ENCODE results near the gene SPATA25. TPM values are rescaled to one million over a fixed set of nuclear protein-coding genes. Genes with fewer than 3 reads are reported as not detected.
"Not testable (repeated sequence)": the region's sequence is repeated elsewhere in the genome, so short reads cannot be mapped to it uniquely, and the experiment has no call there.

Gene SPATA25
- total and polyA plus RNA-seq, 4 donors = 0.43 to 7.6 (median 1.2) TPM

GRCh38 chr20:45933266-45934045 lies 46.0 kb upstream of the SPATA25 start:
- Histone ChIP-seq H3K36me3 (ENCODE audit: control insufficient read depth in 4 of 4, insufficient read depth in 3 of 4, low read depth in 1 of 4, low read length in 3 of 4) (peaks cover 0 to 13% (median 11%) of the 10 kb centered on the region in 4 donors), H3K27me3 (ENCODE audit: control insufficient read depth in 4 of 4, insufficient read depth in 4 of 4, low read length in 3 of 4) (no peaks in the 10 kb centered on the region), H3K27ac (ENCODE audit: low read depth in 1 of 2, low read length in 2 of 2) (peak overlapping the region; percentile 93 to 98), H3K4me1 (ENCODE audit: control insufficient read depth in 4 of 4, insufficient read depth in 4 of 4, low read length in 3 of 4) (peaks cover 7 to 27% (median 18%) of the 10 kb centered on the region in 4 donors), H3K4me3 (ENCODE audit: low read depth in 1 of 3, low read length in 3 of 3) (peak overlapping the region; percentile 58 to 71 (median 65)), H3K9me3 (ENCODE audit: control insufficient read depth in 4 of 4, low read length in 3 of 4) (no peaks in the 10 kb centered on the region), H3K9ac (ENCODE audit: low read depth in 1 of 2, low read length in 2 of 2) (peak overlapping the region; percentile 5 to 69)
- DNase-seq (ENCODE audit: low spot score) = peak; percentile 70
- TF ChIP-seq RXRA (IDR thresholded peaks at IDR 0.05) = no peak
- TF ChIP-seq TAF1 (conservative IDR thresholded peaks at IDR 0.05) = peak; percentile 42
- peak; percentile 25 for TF ChIP-seq CTCF (IDR thresholded peaks at IDR 0.05; ENCODE audit: low read depth, low read length, missing input control)
- peak; percentile 66 to 72 for TF ChIP-seq RAD21 (IDR thresholded peaks at IDR 0.05)
- 26% methylated on average over 22 of the region's 22 CpGs for WGBS

DNA sequence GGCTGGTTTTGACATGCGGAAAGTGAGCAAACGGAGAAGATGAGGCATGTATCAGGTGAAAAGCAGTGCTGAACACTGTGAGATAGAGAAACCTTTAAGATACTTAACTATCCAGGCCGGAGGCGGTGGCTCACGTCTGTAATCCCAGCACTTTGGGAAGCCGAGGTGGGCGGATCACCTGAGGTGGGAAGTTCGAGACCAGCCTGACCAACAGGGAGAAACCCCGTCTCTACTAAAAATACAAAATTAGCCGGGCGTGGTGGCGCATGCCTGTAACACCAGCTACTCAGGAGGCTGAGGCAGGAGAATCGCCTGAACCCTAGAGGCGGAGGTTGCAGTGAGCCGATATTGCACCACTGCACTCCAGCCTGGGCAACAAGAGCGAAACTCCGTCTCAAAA lies 44.3 kb upstream of the SPATA25 start:
- 85% methylated on average over 17 of the region's 17 CpGs for WGBS
- not testable (repeated sequence) for H3K27me3 ChIP-seq (ENCODE audit: control insufficient read depth in 4 of 4, insufficient read depth in 4 of 4, low read length in 3 of 4); H3K9me3 ChIP-seq (ENCODE audit: control insufficient read depth in 4 of 4, low read length in 3 of 4); H3K36me3 ChIP-seq (ENCODE audit: control insufficient read depth in 4 of 4, insufficient read depth in 3 of 4, low read depth in 1 of 4, low read length in 3 of 4); DNase-seq (ENCODE audit: low spot score); H3K4me3 ChIP-seq (ENCODE audit: low read depth in 1 of 3, low read length in 3 of 3); H3K9ac ChIP-seq (ENCODE audit: low read depth in 1 of 2, low read length in 2 of 2); H3K27ac ChIP-seq (ENCODE audit: low read depth in 1 of 2, low read length in 2 of 2)
- peaks cover 7 to 39% (median 24%) of the 10 kb centered on the region in 4 donors for H3K4me1 ChIP-seq (ENCODE audit: control insufficient read depth in 4 of 4, insufficient read depth in 4 of 4, low read length in 3 of 4)

GRCh38 chr20:45927071-45927878 lies 39.9 kb upstream of the SPATA25 start:
- H3K9me3 ChIP-seq (ENCODE audit: control insufficient read depth in 4 of 4, low read length in 3 of 4) = no peaks in the 10 kb centered on the region
- H3K4me1 ChIP-seq (ENCODE audit: control insufficient read depth in 4 of 4, insufficient read depth in 4 of 4, low read length in 3 of 4) = peaks cover 4 to 25% (median 17%) of the 10 kb centered on the region in 4 donors
- H3K27me3 ChIP-seq (ENCODE audit: control insufficient read depth in 4 of 4, insufficient read depth in 4 of 4, low read length in 3 of 4) = no peaks in the 10 kb centered on the region
- WGBS = 45% methylated on average over 14 of the region's 14 CpGs
- H3K4me3 ChIP-seq (ENCODE audit: low read depth in 1 of 3, low read length in 3 of 3) = no peak overlapping the region
- TF ChIP-seq, protein P1, sequence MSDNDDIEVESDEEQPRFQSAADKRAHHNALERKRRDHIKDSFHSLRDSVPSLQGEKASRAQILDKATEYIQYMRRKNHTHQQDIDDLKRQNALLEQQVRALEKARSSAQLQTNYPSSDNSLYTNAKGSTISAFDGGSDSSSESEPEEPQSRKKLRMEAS (IDR thresholded peaks at IDR 0.05) = no peak
- TF ChIP-seq NR2F2 (IDR thresholded peaks at IDR 0.05) = no peak
- peak; percentile 43 to 57 for TF ChIP-seq HNF4A (conservative IDR thresholded peaks at IDR 0.05)
- TF ChIP-seq RXRA (IDR thresholded peaks at IDR 0.05) = peak; percentile 42 to 75
- TF ChIP-seq SP1 (IDR thresholded peaks at IDR 0.05) = peak; percentile 47
- no peak overlapping the region for H3K9ac ChIP-seq (ENCODE audit: low read depth in 1 of 2, low read length in 2 of 2)
- DNase-seq (ENCODE audit: low spot score) = no peak
- H3K27ac ChIP-seq (ENCODE audit: low read depth in 1 of 2, low read length in 2 of 2) = no peak overlapping the region
- H3K36me3 ChIP-seq (ENCODE audit: control insufficient read depth in 4 of 4, insufficient read depth in 3 of 4, low read depth in 1 of 4, low read length in 3 of 4) = no peaks in the 10 kb centered on the region

- peaks cover 3 to 21% (median 14%) of the 10 kb centered on the region in 4 donors for H3K4me1 ChIP-seq (ENCODE audit: control insufficient read depth in 4 of 4, insufficient read depth in 4 of 4, low read length in 3 of 4)
- H3K4me3 ChIP-seq (ENCODE audit: low read depth in 1 of 3, low read length in 3 of 3) = no peak overlapping the region
- no peaks in the 10 kb centered on the region for H3K36me3 ChIP-seq (ENCODE audit: control insufficient read depth in 4 of 4, insufficient read depth in 3 of 4, low read depth in 1 of 4, low read length in 3 of 4)
- no peaks in the 10 kb centered on the region for H3K9me3 ChIP-seq (ENCODE audit: control insufficient read depth in 4 of 4, low read length in 3 of 4)
- 93% methylated on average over 2 of the region's 2 CpGs for WGBS
- no peak overlapping the region for H3K9ac ChIP-seq (ENCODE audit: low read depth in 1 of 2, low read length in 2 of 2)
- DNase-seq (ENCODE audit: low spot score) = no peak
- H3K27me3 ChIP-seq (ENCODE audit: control insufficient read depth in 4 of 4, insufficient read depth in 4 of 4, low read length in 3 of 4) = no peaks in the 10 kb centered on the region
- H3K27ac ChIP-seq (ENCODE audit: low read depth in 1 of 2, low read length in 2 of 2) = no peak overlapping the region
- TF ChIP-seq TAF1 (conservative IDR thresholded peaks at IDR 0.05) (no peak), HNF4A (conservative IDR thresholded peaks at IDR 0.05) (no peak), EGR1 (IDR thresholded peaks at IDR 0.05; ENCODE audit: low read depth in 2 of 2) (no peak), GABPA (IDR thresholded peaks at IDR 0.05 in 1 of 2, conservative IDR thresholded peaks at IDR 0.05 in 1 of 2) (no peak), FOXA2 (IDR thresholded peaks at IDR 0.05) (no peak), RAD21 (IDR thresholded peaks at IDR 0.05) (no peak), JUND (IDR thresholded peaks at IDR 0.05) (no peak), REST (IDR thresholded peaks at IDR 0.05) (no peak)
- TF ChIP-seq, protein P2, sequence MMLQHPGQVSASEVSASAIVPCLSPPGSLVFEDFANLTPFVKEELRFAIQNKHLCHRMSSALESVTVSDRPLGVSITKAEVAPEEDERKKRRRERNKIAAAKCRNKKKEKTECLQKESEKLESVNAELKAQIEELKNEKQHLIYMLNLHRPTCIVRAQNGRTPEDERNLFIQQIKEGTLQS (IDR thresholded peaks at IDR 0.05) = no peak
- TF ChIP-seq, protein P1 (IDR thresholded peaks at IDR 0.05) = no peak
Measured at GRCh38 chr20:45926731-45927070, 39.3 kb upstream of the SPATA25 start.

All from liver (tissue), 9 donors.